ENCODE results near the gene FANCC. TPM values are rescaled to one million over a fixed set of nuclear protein-coding genes. Genes with fewer than 3 reads are reported as not detected.

FANCC gene
- total and polyA plus RNA-seq, 2 experiments from 2014 or later, result 5.0 to 5.3 TPM

DNA sequence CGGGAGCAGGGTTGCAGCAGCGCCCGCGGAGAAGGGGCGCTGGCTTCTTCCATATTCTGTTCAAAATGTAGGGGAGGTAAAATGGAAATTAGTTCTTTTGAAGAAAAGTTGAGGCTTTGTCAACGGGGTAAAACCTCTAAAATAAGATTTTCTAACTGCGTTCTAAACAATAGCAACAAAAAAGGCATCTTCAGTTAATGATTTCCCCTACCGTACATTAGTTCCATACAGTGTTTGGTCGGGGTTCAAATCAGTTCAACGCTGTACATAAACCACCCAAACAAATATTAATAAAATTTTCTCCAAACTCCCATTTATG is 343 bp upstream of the FANCC start:
- no peak for DNase-seq
- H3K4me1 ChIP-seq (ENCODE audit: insufficient read depth), result peaks cover 5% of the 10 kb centered on the region; the same call in 1 of the 2 replicates
- in situ Hi-C loops (cut with MboI), result no loop called here
- WGBS, 2 experiments (ENCODE audit: low coverage in 1 of 2, low lambda C conversion rate in 2 of 2, missing lambda C conversion rate in 2 of 2), result 1 to 4% methylated on average over 9 to 10 of the region's 10 CpGs
- peak overlapping the region; percentile 72 for H3K4me2 ChIP-seq (ENCODE audit: unreplicated experiment)
- 0 out of 2 replicates have a peak, but pooled peaks cover 8% of the 10 kb centered on the region for H3F3A ChIP-seq (ENCODE audit: insufficient read depth)
- peak overlapping the region; percentile 95 for H2AFZ ChIP-seq
- H3K27ac ChIP-seq, result peak overlapping the region; percentile 88
- peak overlapping the region; percentile 94 for H3K4me3 ChIP-seq
- H3K27me3 ChIP-seq (replicated peaks; ENCODE audit: insufficient read depth), result no peaks in the 10 kb centered on the region
- no peaks in the 10 kb centered on the region for H3K9me3 ChIP-seq (ENCODE audit: low read depth)
- H3K79me2 ChIP-seq (ENCODE audit: insufficient read depth), result peaks cover 29% of the 10 kb centered on the region
- H3K9me2 ChIP-seq (ENCODE audit: insufficient read depth), result no peaks in the 10 kb centered on the region
- no peak for TF ChIP-seq EZH2phosphoT487 (IDR thresholded peaks at IDR 0.05; ENCODE audit: insufficient read depth, low read depth)
- no peak for TF ChIP-seq EZH2 (IDR thresholded peaks at IDR 0.05; ENCODE audit: insufficient read depth, poor library complexity, severe bottlenecking)
- peak overlapping the region; percentile 92 for H3K9ac ChIP-seq
- H4K20me1 ChIP-seq (ENCODE audit: insufficient read depth), result no peaks in the 10 kb centered on the region
- no peaks in the 10 kb centered on the region for H3K36me3 ChIP-seq (ENCODE audit: low read depth)

DNA sequence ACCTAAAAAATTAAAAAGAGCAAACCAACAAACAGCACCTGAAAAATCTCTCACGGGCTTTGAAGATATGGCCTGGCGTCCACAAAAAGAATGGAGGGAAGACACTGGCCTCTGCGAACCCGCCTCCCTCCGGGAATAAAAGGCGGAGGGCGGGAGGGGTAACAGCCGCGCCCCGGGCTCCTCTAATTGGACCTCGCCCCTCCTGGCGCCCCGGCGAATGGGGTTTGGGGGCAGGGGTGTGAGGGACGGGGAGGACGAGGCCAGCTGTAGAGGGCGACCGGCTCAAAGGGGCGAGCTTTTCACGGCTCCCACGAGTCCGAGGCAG is 753 bp downstream of the FANCC start:
- Histone ChIP-seq H3K4me1 (ENCODE audit: insufficient read depth) (peaks cover 5% of the 10 kb centered on the region; the same call in 1 of the 2 replicates), H3K9me3 (ENCODE audit: low read depth) (no peaks in the 10 kb centered on the region), H3K36me3 (ENCODE audit: low read depth) (no peaks in the 10 kb centered on the region), H3K4me3 (peak overlapping the region; percentile 94), H2AFZ (peak overlapping the region; percentile 95), H3K27me3 (replicated peaks; ENCODE audit: insufficient read depth) (no peaks in the 10 kb centered on the region), H3F3A (ENCODE audit: insufficient read depth) (0 out of 2 replicates have a peak, but pooled peaks cover 8% of the 10 kb centered on the region), H3K79me2 (ENCODE audit: insufficient read depth) (peaks cover 37% of the 10 kb centered on the region), H4K20me1 (ENCODE audit: insufficient read depth) (no peaks in the 10 kb centered on the region), H3K9me2 (ENCODE audit: insufficient read depth) (no peaks in the 10 kb centered on the region), H3K4me2 (ENCODE audit: unreplicated experiment) (peak overlapping the region; percentile 72), H3K9ac (peak overlapping the region; percentile 92), H3K27ac (peak overlapping the region; percentile 88)
- no peak for TF ChIP-seq EZH2 (IDR thresholded peaks at IDR 0.05; ENCODE audit: insufficient read depth, poor library complexity, severe bottlenecking)
- no peak for TF ChIP-seq EZH2phosphoT487 (IDR thresholded peaks at IDR 0.05; ENCODE audit: insufficient read depth, low read depth)
- in situ Hi-C loops (cut with MboI), result no loop called here
- 1% methylated on average over 10 to 22 of the region's 22 CpGs for WGBS, 2 experiments (ENCODE audit: low coverage in 1 of 2, low lambda C conversion rate in 2 of 2, missing lambda C conversion rate in 2 of 2)
- DNase-seq, result peak; percentile 78

DNA sequence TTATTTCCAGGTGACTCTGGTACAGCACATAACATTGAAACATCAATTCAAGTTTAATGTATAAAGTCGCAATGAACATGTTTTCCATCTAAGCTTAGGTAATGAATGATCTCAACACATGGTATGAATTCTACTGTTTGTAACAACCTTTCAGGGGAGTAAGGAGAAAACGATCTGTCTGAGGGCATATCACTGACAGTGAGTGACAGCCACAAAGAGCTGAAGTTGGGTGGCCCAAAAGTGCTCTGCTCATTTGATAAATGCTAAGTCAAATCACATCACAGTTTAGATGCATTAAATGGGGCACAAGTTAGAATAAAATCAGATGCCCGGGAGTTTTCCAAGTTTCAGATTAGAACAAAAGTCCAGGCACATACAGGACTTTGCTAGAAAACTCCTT is 1.2 kb downstream of the FANCC start:
- no peaks in the 10 kb centered on the region for H3K9me3 ChIP-seq (ENCODE audit: low read depth)
- peaks cover 5% of the 10 kb centered on the region; the same call in 1 of the 2 replicates for H3K4me1 ChIP-seq (ENCODE audit: insufficient read depth)
- peaks cover 37% of the 10 kb centered on the region for H3K79me2 ChIP-seq (ENCODE audit: insufficient read depth)
- H3K27me3 ChIP-seq (replicated peaks; ENCODE audit: insufficient read depth), result no peaks in the 10 kb centered on the region
- no peaks in the 10 kb centered on the region for H3K9me2 ChIP-seq (ENCODE audit: insufficient read depth)
- no peak for TF ChIP-seq EZH2phosphoT487 (IDR thresholded peaks at IDR 0.05; ENCODE audit: insufficient read depth, low read depth)
- no peak for TF ChIP-seq EZH2 (IDR thresholded peaks at IDR 0.05; ENCODE audit: insufficient read depth, poor library complexity, severe bottlenecking)
- 55 to 60% methylated on average over 3 of the region's 3 CpGs for WGBS, 2 experiments (ENCODE audit: low coverage in 1 of 2, low lambda C conversion rate in 2 of 2, missing lambda C conversion rate in 2 of 2)
- in situ Hi-C loops (cut with MboI), result no loop called here
- peak overlapping the region; percentile 88 for H3K27ac ChIP-seq
- H3K4me2 ChIP-seq (ENCODE audit: unreplicated experiment), result peak overlapping the region; percentile 72
- H2AFZ ChIP-seq, result peak overlapping the region; percentile 95
- no peaks in the 10 kb centered on the region for H3K36me3 ChIP-seq (ENCODE audit: low read depth)
- 0 out of 2 replicates have a peak, but pooled peaks cover 8% of the 10 kb centered on the region for H3F3A ChIP-seq (ENCODE audit: insufficient read depth)
- H4K20me1 ChIP-seq (ENCODE audit: insufficient read depth), result no peaks in the 10 kb centered on the region
- H3K4me3 ChIP-seq, result peak overlapping the region; percentile 94
- peak overlapping the region; percentile 92 for H3K9ac ChIP-seq
- no peak for DNase-seq

DNA sequence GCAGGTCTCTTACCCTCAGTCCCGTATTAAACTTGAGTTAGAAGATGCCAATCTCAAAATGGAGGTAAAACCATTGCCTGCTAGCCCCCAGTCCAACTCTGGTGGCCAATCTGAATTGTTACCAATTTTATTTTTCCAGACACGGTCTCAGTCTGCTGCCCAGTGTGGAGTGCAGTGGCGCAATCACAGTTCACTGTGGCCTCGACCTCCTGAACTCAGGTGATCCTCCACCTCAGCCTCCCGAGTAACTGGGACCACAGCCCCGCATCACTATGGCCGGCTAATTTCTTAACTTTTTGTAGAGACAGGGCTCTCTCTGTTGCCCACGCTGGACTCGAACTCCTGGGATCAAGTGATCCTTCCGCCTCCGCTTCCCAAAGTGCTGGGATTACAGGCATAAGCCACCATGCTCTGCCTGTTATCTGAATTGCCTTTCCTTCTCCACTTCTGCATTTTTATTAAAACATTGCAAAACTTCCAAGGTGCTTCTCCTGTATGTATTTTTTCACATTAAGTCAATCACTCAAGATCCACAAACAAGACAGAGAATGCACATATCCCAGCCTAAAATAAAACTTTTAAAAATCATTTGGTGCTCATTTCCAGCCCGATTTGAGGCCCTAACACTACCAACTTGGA is 2.3 kb downstream of the FANCC start:
- Histone ChIP-seq H2AFZ (0 out of 2 replicates have a peak overlapping the region, but pooled peaks have one; percentile 12), H3F3A (ENCODE audit: insufficient read depth) (0 out of 2 replicates have a peak, but pooled peaks cover 8% of the 10 kb centered on the region), H3K9ac (no peak overlapping the region), H3K36me3 (ENCODE audit: low read depth) (no peaks in the 10 kb centered on the region), H3K4me1 (ENCODE audit: insufficient read depth) (peaks cover 5% of the 10 kb centered on the region; the same call in 1 of the 2 replicates), H3K27ac (no peak overlapping the region), H3K27me3 (replicated peaks; ENCODE audit: insufficient read depth) (no peaks in the 10 kb centered on the region), H3K9me2 (ENCODE audit: insufficient read depth) (no peaks in the 10 kb centered on the region), H3K9me3 (ENCODE audit: low read depth) (no peaks in the 10 kb centered on the region), H4K20me1 (ENCODE audit: insufficient read depth) (no peaks in the 10 kb centered on the region), H3K4me2 (ENCODE audit: unreplicated experiment) (no peak overlapping the region), H3K4me3 (no peak overlapping the region), H3K79me2 (ENCODE audit: insufficient read depth) (peaks cover 43% of the 10 kb centered on the region)
- DNase-seq, result no peak
- TF ChIP-seq EZH2 (IDR thresholded peaks at IDR 0.05; ENCODE audit: insufficient read depth, poor library complexity, severe bottlenecking) (no peak), EZH2phosphoT487 (IDR thresholded peaks at IDR 0.05; ENCODE audit: insufficient read depth, low read depth) (no peak)
- in situ Hi-C loops (cut with MboI), result no loop called here
- 88% methylated on average over 11 to 12 of the region's 12 CpGs for WGBS, 2 experiments (ENCODE audit: low coverage in 1 of 2, low lambda C conversion rate in 2 of 2, missing lambda C conversion rate in 2 of 2)
